IMR-90 (cell line): ENCODE results near the gene CD81. TPM values are rescaled to one million over a fixed set of nuclear protein-coding genes. Genes with fewer than 3 reads are reported as not detected.

ENCODE experiments used
- ATAC-seq: fragments of 200-7000 bp; cut with Tn5 transposase; 2 replicates; pipeline ENCODE4 v1.9.1; 2020; ENCODE audit warnings: low read depth, mild to moderate bottlenecking, moderate library complexity
- BruUV-seq: library from RNA; stranded (reverse); fragments of 400-500 nt; replicated peaks from 2 replicates; lab custom pipeline; 2021; lab: Mats Ljungman, UMichigan
- CTCF ChIA-PET: fragments of 300-600 bp; formaldehyde crosslinking; extraction: SDS; loops from one replicate; lab custom pipeline; 2021; ENCODE audit warnings: antibody characterized with exemption; lab: Yijun Ruan, JAX
- POLR2A ChIA-PET: fragments of 300-600 bp; sonication (Branson Sonifier 250); formaldehyde crosslinking; loops from one replicate; lab custom pipeline; 2022; ENCODE audit warnings: antibody characterized with exemption; ENCODE audit not compliant: unreplicated experiment; lab: Charles Lee
- DNase-seq: peaks from one replicate; pipeline ENCODE4 v3.0.0; 2013
- H2AFZ ChIP-seq: replicated peaks from 2 replicates; pipeline ENCODE3; 2013; ENCODE audit warnings: low read length, mild to moderate bottlenecking; ENCODE audit not compliant: poor library complexity
- H2AK5ac ChIP-seq: 2 replicates; pipeline ENCODE4 v1.6.1; 2013; ENCODE audit warnings: low read depth, low read length, inconsistent platforms
- H2AK9ac ChIP-seq: replicated peaks from 2 replicates; pipeline ENCODE3; 2013; ENCODE audit warnings: mild to moderate bottlenecking, low read depth, low read length, moderate library complexity; ENCODE audit not compliant: poor library complexity
- H2BK120ac ChIP-seq: 2 replicates; pipeline ENCODE4 v1.6.1; 2013; ENCODE audit warnings: low read depth, low read length, inconsistent platforms
- H2BK15ac ChIP-seq: 3 replicates; pipeline ENCODE4 v1.6.1; 2013; ENCODE audit warnings: low read depth, low read length, inconsistent platforms
- H2BK20ac ChIP-seq: 2 replicates; pipeline ENCODE4 v1.6.1; 2013; ENCODE audit warnings: low read depth, mild to moderate bottlenecking, inconsistent platforms, low read length, moderate library complexity
- H2BK5ac ChIP-seq: 2 replicates; pipeline ENCODE4 v1.6.1; 2013; ENCODE audit warnings: mild to moderate bottlenecking, low read depth, low read length, inconsistent platforms; ENCODE audit not compliant: poor library complexity, severe bottlenecking
- H3K14ac ChIP-seq: replicated peaks from 2 replicates; pipeline ENCODE4 v1.6.1; 2013; ENCODE audit warnings: low read depth, low read length, inconsistent platforms
- H3K18ac ChIP-seq: 2 replicates; pipeline ENCODE4 v1.6.1; 2013; ENCODE audit warnings: low read depth, low read length, control low read depth
- H3K23ac ChIP-seq: 2 replicates; pipeline ENCODE4 v1.6.1; 2013; ENCODE audit warnings: low read depth, low read length, inconsistent platforms
- H3K27ac ChIP-seq: 2 replicates; pipeline ENCODE4 v1.5.1; 2013; ENCODE audit warnings: mild to moderate bottlenecking, control low read depth, low read length; ENCODE audit not compliant: insufficient read depth
- H3K27me3 ChIP-seq: 2 replicates; pipeline ENCODE4 v1.6.1; 2013; ENCODE audit warnings: low read length; ENCODE audit not compliant: control insufficient read depth, insufficient read depth
- H3K36me3 ChIP-seq: 2 replicates; pipeline ENCODE4 v1.6.1; 2013; ENCODE audit warnings: low read length, mixed read lengths; ENCODE audit not compliant: control insufficient read depth, insufficient read depth
- H3K4ac ChIP-seq: 2 replicates; pipeline ENCODE4 v1.6.1; 2013; ENCODE audit warnings: low read depth, low read length, inconsistent platforms
- H3K4me1 ChIP-seq: 2 replicates; pipeline ENCODE4 v1.6.1; 2013; ENCODE audit warnings: low read length, mixed read lengths; ENCODE audit not compliant: control insufficient read depth, insufficient read depth
- H3K4me2 ChIP-seq: 2 replicates; pipeline ENCODE4 v1.6.1; 2013; ENCODE audit warnings: low read depth, mild to moderate bottlenecking, control low read depth, low read length, moderate library complexity
- H3K4me3 ChIP-seq: 2 replicates; pipeline ENCODE4 v1.5.1; 2013; ENCODE audit warnings: low read depth, mild to moderate bottlenecking, control low read depth, low read length, moderate library complexity; ENCODE audit not compliant: insufficient read depth
- H3K56ac ChIP-seq: 2 replicates; pipeline ENCODE4 v1.6.1; 2013; ENCODE audit warnings: low read length, inconsistent platforms; ENCODE audit not compliant: insufficient read depth; ENCODE audit errors: extremely low read depth
- H3K79me1 ChIP-seq, 2 experiments: 2 replicates each; pipeline ENCODE4 v1.6.1; 2013; ENCODE audit warnings: low read length in 2 of 2, inconsistent platforms in 1 of 2, low read depth in 1 of 2
- H3K9ac ChIP-seq: 2 replicates; pipeline ENCODE4 v1.6.1; 2013; ENCODE audit warnings: low read depth, low read length, control low read depth
- H3K9me1 ChIP-seq: 2 replicates; pipeline ENCODE4 v1.6.1; 2013; ENCODE audit warnings: low read length, inconsistent platforms; ENCODE audit not compliant: insufficient read depth
- H3K9me3 ChIP-seq: 2 replicates; pipeline ENCODE4 v1.6.1; 2013; ENCODE audit warnings: low read length; ENCODE audit not compliant: control insufficient read depth, insufficient read depth
- H4K20me1 ChIP-seq: 2 replicates; pipeline ENCODE4 v1.6.1; 2013; ENCODE audit warnings: low read length, inconsistent platforms; ENCODE audit not compliant: insufficient read depth
- H4K5ac ChIP-seq: 2 replicates; pipeline ENCODE4 v1.6.1; 2013; ENCODE audit warnings: mild to moderate bottlenecking, low read depth, low read length, control low read depth
- H4K8ac ChIP-seq, 2 experiments: 2 replicates each; pipeline ENCODE4 v1.6.1; 2013; ENCODE audit warnings: low read depth in 2 of 2, low read length in 2 of 2, control low read depth in 1 of 2, inconsistent platforms in 1 of 2
- H4K91ac ChIP-seq: 2 replicates; pipeline ENCODE4 v1.6.1; 2013; ENCODE audit warnings: low read depth, low read length, inconsistent platforms; ENCODE audit not compliant: insufficient read depth
- CEBPB ChIP-seq: IDR thresholded peaks from 2 replicates; pipeline ENCODE4 v1.6.1; 2012; ENCODE audit warnings: low read depth, low read length, improper control_type of control experiment
- CHD1 ChIP-seq: IDR thresholded peaks from 2 replicates; pipeline ENCODE4 v1.6.1; 2012; ENCODE audit warnings: low read depth, low read length, improper control_type of control experiment
- CTCF ChIP-seq: conservative IDR thresholded peaks from 2 replicates; pipeline ENCODE4 v1.5.1; 2012; ENCODE audit warnings: mild to moderate bottlenecking, low read depth, low read length, improper control_type of control experiment
- ELK1 ChIP-seq: fragments of 150-350 bp; IDR thresholded peaks from 2 replicates; pipeline ENCODE4 v1.6.1; 2016; ENCODE audit warnings: low read depth, mild to moderate bottlenecking, low read length, moderate library complexity, borderline replicate concordance
- FOS ChIP-seq: fragments of 150-350 bp; IDR thresholded peaks from 2 replicates; pipeline ENCODE4 v1.6.1; 2016; ENCODE audit warnings: low read depth, low read length
- NFE2L2 ChIP-seq: fragments of 150-350 bp; IDR thresholded peaks from 2 replicates; pipeline ENCODE4 v1.6.1; 2016; ENCODE audit warnings: low read depth, mild to moderate bottlenecking, low read length
- RFX5 ChIP-seq: IDR thresholded peaks from 2 replicates; pipeline ENCODE4 v1.8.0; 2012; ENCODE audit warnings: low read depth, mild to moderate bottlenecking, low read length, moderate library complexity
- SMC3 ChIP-seq: fragments of 150-350 bp; IDR thresholded peaks from 2 replicates; pipeline ENCODE4 v1.6.1; 2016; ENCODE audit warnings: low read depth, mild to moderate bottlenecking, antibody characterized with exemption, low read length, moderate library complexity
- USF2 ChIP-seq: fragments of 150-350 bp; IDR thresholded peaks from 2 replicates; pipeline ENCODE4 v1.6.1; 2017; ENCODE audit warnings: mild to moderate bottlenecking, antibody characterized with exemption, low read length, low read depth
- WGBS, 2 experiments: methylation state at CpG; one replicate each; pipeline versions ENCODE4 v1.1.5 to v1.1.7; 2013; ENCODE audit warnings: missing lambda C conversion rate in 2 of 2; ENCODE audit not compliant: insufficient read length in 1 of 2; ENCODE audit errors: extremely low coverage in 2 of 2; 5-methylcytosine and 5-hydroxymethylcytosine counted together
- dilution Hi-C: fragments of 300-500 bp; cut with HindIII; formaldehyde crosslinking; loops from one replicate; pipeline ENCODE4 v1.14.3; 2018; ENCODE audit warnings: low sequenced_read_pairs; ENCODE audit not compliant: unreplicated experiment
- in situ Hi-C: fragments of 300-500 bp; cut with MboI; formaldehyde crosslinking; loops from 3 replicates; pipeline ENCODE4 v1.14.3; 2019; ENCODE audit warnings: low sequenced_read_pairs, inconsistent platforms, mixed read lengths
- intact Hi-C: fragments of 100-400 bp; cut with micrococcal nuclease; formaldehyde crosslinking; loops from 2 replicates; pipeline ENCODE4 v1.10.0; 2022
- polyA plus RNA-seq, 3 experiments: library from polyadenylated mRNA; depleted of rRNA; stranded (reverse); fragments of >200 nt; gene quantifications; 2 replicates each; pipeline ENCODE4 v1.2.3, GENCODE V29; 2012; ENCODE audit warnings: low replicate concordance in 1 of 3
- total RNA-seq: library from RNA; depleted of rRNA; stranded (reverse); fragments of >200 nt; gene quantifications from 2 replicates; pipeline ENCODE4 v1.2.3, GENCODE V29; 2012

Gene CD81
- total and polyA plus RNA-seq, 2 of the 4 experiments (the other 2 are of a cell fraction): 159 to 689 TPM

GRCh38 chr11:2444821-2445745 lies 68.0 kb downstream of the CD81 start, which contains the start of gene KCNQ1:
Gene KCNQ1 (plus strand): TSS chr11:2445008. CDS start chr11:2445099, 91 bp downstream.
- Histone ChIP-seq H3K4me1 (no peaks in the 10 kb centered on the region), H4K8ac (no peak within 1 kb of the TSS), H4K20me1 (no peaks in the 10 kb centered on the region), H4K91ac (no peak within 1 kb of the TSS), H3K79me1 (no peaks in the 10 kb centered on the region), H2BK20ac (no peak within 1 kb of the TSS), H3K14ac (no peak within 1 kb of the TSS), H3K23ac (no peak within 1 kb of the TSS), H2AFZ (peak within 1 kb of the TSS; percentile 63), H2BK120ac (no peak within 1 kb of the TSS), H3K9me3 (no peaks in the 10 kb centered on the region; the same call in 1 of the 2 replicates), H2AK9ac (no peak within 1 kb of the TSS), H2BK15ac (no peak within 1 kb of the TSS), H2BK5ac (no peak within 1 kb of the TSS), H3K27me3 (peaks cover 59% of the 10 kb centered on the region), H4K5ac (no peak within 1 kb of the TSS), H3K4me3 (no peak within 1 kb of the TSS), H3K4ac (no peak within 1 kb of the TSS), H3K4me2 (no peak within 1 kb of the TSS), H3K18ac (no peak within 1 kb of the TSS), H3K56ac (no peak within 1 kb of the TSS), H3K27ac (no peak within 1 kb of the TSS), H3K9ac (no peak within 1 kb of the TSS), H3K36me3 (no peaks in the 10 kb centered on the region), H3K9me1 (no peaks in the 10 kb centered on the region), H2AK5ac (no peak within 1 kb of the TSS)
- no peak for DNase-seq
- WGBS, 2 experiments: 2% methylated on average over 41 of the region's 116 CpGs; no CpG with 5 or more reads in 1 of the 2 experiments
- peak; percentile 78 for ATAC-seq
- dilution Hi-C loops: no loop called here
- CTCF ChIA-PET: interaction anchor here (0.9 kb wide), 1 partner anchor 88 kb away, joined by 4 read pairs; no protein-coding TSS in a partner anchor
- TF ChIP-seq CEBPB (no peak), FOS (no peak), NFE2L2 (no peak), SMC3 (no peak), CTCF (no peak), RFX5 (no peak), CHD1 (no peak), ELK1 (no peak), USF2 (no peak)
- POLR2A ChIA-PET: no interaction called here
- intact Hi-C loops: no loop called here
- no TSS peak for BruUV-seq
- in situ Hi-C loops: no loop called here
